Activated gamma-delta T cell treated with Interleukin-2 at 50 U/mL for 16 hours (primary cell): ENCODE results near the gene ARG2.

Experiments
- DNase-seq: peaks from one replicate; pipeline ENCODE4 v3.0.0-alpha.2; 2020

Gene ARG2

DNA sequence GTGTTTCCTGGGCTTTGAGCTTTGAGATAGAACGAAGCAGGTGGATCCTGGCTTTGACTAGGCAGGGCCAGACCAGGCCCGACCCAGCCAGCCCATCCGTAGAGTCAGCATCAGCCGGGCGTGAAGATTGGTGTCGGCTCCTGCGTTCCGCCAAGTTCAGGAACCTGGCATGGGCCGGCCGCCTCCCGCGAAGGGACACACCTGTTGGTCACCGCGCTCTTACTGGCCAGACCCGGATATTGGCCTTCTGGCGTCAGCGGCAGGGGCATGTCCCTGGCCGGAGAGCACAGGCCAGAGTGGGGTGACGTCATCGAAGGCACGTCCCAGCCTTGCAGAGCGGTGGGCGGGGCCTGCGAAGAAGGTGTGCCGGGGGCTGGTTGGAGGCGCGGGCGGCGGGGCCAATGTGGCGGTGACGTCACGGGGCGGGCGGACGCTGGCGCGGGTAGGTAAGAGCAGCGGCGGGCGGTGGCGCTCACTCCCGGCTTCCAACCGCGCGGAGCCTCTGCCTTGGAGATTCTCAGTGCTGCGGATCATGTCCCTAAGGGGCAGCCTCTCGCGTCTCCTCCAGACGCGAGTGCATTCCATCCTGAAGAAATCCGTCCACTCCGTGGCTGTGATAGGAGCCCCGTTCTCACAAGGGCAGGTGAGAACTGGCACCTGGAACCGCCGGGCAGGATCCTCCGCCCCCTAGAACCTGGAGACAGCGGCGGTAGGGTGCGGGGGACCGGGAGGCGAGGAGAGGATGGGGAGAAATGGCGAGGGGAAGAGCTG, at the start of gene ARG2:
Gene ARG2 (plus strand): TSS at position 475 of the 771 bp plus-strand sequence. CDS start 58 bp downstream, at position 533.
- peak; percentile 96 for DNase-seq

DNA sequence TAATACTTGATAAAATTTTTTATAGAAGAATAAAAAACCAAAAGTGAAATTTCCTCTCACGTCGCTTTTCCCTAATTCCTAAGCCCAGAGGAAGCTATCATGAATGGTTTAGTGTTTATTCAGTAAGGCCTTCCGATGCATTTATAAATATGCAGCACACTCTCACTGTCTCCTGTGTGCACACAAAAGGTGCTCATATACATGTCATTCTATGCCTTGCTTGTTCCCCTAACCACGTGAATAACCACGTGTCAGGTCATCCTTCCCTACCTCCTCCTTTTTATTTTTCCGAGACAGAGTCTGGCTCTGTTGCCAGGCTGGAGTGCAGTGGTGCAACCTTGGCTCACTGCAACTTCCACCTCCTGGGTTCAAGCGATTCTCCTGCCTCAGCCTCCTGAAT, 49.3 kb upstream of the ARG2 start:
- no peak for DNase-seq

DNA sequence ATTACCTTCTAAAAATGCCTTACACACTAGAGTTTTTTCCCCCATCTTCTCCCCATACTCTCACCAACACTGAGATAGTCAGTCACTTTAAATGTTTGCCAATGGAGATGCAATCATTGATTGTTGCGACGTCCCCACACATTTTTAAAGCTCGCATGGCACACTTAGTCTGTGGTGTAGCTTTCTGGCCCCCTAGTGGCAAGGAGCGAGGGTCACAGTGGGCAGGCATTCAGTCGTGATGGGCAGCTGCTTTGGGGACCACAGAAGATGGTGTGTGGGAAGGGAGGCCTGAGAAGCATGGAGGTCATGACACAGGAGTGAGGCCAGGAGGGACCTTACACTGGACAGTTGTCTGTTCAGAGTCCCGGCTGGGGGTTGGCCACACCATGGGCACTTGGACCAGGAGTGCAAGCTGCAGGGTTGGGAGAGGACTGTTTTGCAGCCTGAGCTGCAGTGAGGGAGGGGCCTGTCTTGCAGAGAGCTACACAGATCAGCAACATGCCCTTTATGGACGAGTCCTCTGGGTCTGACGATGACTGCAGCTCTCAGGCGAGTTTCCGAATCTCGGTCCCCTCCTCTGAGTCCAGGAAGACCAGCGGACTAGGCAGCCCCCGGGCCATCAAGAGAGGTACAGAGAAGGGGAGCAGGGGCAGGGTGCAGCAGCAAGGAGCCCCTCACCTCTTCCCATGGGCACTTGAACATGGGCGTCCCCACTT, 48.3 kb upstream of the ARG2 start:
- peak; percentile 70 for DNase-seq

DNA sequence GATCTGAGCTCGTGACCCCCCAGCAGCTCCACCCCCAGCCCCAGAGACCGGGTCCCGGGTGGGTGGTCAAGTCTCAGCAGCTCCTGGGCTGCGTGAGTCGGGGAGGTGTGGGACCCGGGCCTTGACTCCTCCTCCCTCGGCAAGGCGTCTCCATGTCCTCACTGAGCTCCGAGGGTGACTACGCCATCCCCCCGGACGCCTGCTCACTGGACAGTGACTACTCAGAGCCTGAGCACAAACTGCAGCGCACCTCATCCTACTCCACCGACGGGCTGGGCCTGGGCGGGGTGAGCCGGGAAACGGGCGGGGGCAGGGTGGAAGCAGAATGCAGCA, 47.8 kb upstream of the ARG2 start:
- DNase-seq: no peak

DNA sequence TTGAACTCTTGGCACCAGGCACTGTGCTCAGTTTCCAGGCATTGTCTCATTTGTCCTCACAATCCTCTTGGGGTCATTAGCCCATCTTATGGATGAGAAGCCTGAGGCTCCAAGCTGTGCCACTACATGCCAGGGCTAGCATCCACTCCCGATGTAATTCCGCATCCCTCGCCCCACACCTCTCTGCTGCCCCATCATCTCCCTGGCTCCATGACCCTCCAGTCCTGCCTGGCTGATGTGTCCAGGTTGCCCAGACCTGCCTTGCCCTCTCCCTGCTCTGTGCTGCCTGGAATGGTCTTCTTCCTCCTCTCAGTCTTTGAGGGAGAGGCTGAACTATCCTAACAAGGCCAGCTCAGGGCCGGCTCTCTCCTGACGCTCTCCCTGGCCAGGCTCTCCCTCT, 47.1 kb upstream of the ARG2 start:
- DNase-seq: no peak

DNA sequence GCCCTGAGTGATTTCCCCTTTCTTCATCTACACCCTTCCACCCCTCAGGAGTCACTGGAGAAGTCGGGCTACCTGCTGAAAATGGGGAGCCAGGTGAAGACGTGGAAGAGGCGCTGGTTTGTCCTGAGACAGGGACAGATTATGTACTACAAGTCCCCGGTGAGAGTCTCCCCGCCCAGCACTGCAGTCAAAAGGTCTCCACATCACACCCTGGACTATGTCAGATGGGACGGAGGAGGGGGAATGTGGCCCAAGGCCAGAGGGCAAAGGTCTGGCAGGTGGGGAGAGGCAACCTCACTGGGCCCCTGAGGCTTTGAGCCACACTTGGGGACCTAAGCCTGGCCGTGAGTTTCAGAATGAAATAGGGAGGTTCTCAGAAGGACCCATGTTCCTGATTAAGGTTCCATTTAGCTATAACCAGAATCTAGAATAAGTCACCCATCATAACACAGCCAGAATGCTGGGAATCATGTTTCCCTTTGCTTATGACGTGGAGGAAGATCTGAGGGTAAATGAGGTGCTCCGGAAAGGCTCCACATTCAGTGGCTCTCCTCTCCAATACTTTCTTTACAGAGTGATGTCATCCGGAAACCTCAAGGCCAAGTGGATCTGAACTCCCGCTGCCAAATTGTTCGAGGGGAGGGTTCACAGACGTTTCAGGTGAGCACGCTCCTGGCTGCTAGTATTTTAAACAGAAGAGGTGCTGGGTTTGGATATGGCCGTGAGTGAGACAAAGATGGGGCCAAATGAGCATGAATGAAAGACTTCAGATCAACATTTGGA, 46.3 kb upstream of the ARG2 start:
- DNase-seq: no peak

DNA sequence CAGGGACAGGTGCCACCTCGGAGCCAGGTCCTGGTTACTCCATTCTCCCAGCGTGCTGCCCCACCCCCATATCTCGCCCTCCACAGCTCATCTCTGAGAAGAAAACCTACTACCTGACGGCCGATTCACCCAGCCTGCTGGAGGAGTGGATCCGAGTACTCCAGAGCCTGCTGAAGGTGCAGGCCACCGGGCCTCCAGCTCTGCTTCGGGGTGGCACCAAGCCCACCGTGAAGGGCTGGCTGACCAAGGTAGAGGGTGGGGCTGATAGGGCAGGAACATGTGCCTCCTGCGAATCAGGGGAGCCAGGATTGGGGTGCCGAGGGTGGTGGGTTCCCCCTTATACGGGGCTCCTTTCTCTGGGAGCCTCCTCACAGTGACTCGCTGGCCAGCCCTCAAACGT, 45.6 kb upstream of the ARG2 start:
- DNase-seq: no peak

DNA sequence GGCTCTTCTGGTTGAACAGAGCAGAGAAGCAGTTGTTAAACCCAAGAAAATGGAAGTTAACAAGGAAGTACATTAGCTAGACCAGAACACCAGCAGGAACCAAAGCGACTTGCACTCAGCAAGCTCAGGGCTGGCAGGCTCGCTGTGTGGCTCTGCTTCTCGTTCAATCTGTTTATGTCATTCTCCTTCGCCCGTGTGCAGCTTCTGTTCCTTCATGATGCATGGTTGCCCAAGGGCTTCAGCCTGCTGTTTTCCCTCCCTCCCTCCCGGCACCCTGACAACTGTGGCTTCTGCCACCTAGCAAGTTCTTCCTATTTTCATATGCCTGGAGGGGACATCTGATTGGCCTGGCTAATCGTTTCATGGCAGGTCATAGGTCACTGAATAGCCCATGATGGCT, 44.9 kb upstream of the ARG2 start:
- no peak for DNase-seq

DNA sequence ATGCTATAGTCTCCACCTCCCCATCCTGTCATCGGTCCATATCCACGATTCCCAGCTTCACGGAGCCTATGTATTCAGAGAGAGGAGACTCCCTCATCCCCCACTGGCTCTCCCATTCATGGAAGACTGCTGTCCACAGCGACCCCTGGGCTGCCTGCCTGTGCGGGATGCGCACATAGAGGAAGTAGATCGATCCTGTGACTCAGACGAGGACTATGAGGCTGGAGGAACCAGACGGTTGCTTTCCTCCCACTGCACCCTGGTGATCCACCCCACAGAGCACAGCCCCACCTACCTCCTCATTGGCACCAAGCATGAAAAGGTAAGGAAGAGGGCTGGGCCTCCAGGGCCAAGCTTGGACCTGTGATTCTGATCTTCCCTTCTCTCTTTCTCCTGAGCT, 44.0 kb upstream of the ARG2 start:
- no peak for DNase-seq

DNA sequence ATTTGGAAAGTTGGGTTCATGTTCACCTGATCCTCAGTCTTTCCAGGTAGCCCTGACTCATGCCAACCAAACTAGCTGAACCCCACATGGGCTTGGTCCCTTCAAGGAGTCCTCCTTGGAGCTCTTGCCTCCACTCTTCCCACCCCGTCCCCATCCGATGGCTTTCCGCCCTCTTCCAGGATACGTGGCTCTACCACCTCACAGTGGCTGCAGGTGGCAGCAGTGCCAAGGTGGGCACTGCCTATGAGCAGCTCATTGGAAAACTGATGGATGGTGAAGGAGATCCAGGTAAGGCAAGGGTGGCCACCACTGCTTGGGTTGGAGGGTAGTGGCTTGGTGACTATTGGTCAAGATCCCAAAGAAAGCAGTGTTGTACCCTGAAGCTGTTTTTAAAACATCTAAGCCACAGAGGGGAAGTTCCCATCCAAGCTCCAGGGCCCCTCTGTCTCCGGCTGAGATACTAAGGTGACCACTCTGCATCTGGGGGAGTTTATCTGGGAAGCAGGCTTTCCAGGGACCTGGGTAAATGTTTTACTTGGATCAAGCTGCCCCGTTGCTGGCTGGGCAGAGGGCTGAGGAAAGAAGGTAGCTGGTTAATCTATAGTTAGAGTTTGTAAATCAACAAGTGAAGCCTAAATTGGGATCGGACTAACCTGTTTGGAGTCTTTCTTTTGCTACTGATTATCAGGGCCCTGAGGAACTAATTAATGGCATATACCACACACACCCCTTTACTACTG, 43.3 kb upstream of the ARG2 start:
- no peak for DNase-seq

DNA sequence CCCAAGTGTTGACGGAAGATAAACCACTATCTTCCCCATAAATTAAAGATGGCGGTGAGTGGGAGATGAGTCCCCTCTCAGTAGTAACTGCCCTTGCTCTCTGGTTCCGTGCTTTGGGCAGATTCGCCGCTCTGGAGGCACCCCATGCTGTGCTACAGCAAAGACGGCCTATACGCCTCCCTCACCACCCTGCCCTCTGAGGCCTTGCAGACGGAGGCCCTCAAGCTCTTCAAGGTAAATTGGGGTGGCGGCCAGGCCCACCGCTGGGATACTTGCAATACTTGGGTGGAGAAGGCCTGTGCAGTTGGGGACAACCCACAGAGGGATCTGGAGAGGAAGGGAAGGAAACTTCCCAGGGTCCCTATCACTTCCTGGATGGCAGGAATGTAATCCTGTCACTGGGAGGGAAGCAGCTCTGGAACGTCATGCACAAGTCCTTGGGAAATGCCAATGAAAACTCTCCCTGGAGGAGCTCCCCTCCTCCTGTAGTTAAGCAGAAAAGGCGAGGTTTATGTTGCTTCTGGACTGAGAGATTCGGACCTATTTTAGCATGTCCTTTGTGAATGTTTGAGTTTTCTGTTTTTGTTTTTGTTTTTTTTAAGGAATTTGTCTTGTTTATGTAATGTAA, 42.4 kb upstream of the ARG2 start:
- DNase-seq: no peak

DNA sequence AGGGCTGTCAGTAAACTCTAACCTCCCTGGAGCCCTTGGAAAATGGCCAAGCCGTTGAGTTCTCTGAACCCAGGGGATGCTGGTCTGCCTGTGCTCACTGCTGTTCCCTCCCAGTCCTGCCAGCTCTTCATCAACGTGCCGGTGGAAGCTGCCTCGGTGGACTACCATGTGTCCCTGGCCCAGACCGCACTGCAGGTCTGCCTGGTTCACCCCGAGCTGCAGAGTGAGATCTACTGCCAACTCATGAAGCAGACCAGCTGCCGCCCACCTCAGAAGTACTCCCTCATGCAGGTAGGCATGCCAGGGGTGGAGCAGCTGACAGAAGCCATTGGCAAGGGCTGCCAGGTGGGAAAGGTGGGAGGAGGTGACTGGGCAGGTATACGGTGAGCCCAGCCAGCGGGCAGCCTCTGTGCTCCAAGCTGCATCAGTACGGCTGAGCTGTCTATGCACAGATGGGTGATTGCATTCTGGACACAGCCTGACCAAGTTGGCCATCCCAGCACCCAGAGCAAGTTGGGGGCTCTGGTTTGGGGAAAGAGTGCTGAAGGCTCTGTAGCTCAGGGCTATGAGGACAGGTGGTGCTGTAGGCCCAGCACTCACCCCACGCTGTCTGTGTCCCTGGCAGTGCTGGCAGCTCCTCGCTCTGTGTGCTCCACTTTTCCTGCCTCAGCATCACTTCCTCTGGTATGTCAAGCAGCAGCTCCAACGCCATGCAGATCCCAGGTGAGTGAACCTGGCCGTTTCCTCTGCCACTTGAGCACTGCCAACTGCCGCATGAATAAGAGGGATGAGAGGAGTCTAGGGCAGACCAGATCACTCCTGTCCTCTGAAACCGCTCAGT, 41.6 kb upstream of the ARG2 start:
- no peak for DNase-seq

DNA sequence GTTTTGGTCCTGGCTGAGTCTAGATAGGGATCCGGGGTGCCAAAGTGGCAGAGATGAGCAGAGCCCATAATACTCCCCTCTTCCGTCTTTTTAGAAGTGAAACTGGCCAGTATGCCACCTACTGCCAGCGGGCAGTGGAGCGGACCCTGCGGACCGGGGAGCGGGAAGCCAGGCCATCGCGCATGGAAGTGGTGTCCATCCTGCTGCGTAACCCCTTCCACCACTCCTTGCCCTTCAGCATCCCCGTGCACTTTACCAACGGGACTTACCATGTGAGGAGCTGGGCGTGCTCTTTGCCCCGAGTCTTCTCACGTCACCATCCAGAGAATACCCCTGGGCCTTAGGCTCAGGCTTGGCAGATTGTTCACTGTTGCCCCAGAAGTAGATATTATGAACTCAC, 40.7 kb upstream of the ARG2 start:
- no peak for DNase-seq

DNA sequence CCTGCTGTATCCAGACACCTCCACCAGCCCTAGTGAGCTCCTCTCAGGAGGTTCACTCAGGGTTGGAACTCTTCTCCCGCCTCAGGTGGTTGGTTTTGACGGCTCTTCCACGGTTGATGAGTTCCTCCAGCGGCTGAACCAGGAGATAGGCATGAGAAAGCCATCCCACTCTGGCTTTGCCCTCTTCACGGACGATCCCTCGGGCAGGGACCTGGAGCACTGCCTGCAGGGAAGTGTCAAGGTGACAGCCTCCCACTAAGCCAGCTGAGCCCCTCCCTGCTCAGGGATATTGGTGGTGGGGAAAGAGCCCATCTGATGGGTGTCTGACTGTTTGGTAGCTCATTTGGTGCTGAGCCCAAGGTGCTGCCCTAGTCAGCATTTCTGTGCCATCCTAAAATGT, 40.1 kb upstream of the ARG2 start:
- DNase-seq: no peak

DNA sequence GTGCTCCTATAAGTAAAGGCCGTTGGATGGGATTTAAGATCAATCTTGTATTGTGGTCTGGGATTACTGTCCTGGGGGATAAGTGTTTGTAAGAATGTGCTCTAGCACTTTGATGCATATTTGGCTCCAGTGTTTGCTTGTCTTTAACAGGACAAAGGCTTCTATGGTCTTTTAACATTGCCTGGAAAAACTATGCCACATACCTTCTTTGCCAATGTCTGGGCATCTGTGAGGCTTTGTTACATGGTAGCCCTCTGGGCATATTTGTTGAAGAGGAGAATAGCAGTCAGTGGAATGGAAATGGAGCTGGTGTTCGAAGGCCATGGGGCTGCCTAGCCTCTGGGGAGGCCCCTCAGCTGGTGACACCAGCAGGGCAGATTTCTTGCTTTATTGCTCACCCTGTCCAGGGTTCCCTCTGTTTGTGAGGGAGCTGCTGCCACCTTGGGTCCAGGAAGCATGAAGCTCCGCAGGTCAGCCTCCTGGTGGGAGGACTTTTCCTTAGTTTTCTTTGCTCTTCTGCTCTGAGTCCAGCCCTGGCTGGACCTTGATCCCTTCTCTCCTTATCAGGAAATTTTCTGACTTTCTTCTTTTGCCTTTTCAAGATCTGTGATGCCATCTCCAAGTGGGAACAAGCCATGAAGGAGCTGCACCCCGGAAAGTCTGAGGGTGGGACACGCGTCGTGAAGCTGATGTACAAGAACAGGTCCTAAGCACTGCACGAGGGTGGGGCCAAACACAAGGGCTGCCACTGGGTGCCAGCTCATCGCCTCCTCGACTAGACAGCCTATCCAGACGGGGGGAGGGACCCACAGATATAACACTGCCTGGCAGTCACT, 39.2 kb upstream of the ARG2 start:
- no peak for DNase-seq

DNA sequence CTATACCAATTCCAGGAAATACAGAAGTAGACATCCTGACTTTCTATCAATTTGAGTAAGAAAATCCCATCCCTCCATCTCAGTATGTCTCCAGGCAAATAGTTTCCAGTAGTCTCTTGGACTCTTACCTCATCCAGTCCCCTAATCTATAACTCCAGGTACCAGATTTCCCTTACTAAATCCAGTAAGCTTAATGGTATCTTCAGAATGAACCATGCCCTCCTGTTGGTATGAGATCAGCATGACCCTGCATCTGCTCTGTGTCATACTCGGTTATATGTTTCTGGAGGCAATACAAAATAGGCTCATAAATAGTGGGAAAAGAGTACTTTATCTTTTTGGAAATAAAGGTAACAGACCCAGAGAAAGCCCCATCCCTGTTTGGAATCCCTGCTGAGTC, 38.1 kb upstream of the ARG2 start:
- DNase-seq: no peak

DNA sequence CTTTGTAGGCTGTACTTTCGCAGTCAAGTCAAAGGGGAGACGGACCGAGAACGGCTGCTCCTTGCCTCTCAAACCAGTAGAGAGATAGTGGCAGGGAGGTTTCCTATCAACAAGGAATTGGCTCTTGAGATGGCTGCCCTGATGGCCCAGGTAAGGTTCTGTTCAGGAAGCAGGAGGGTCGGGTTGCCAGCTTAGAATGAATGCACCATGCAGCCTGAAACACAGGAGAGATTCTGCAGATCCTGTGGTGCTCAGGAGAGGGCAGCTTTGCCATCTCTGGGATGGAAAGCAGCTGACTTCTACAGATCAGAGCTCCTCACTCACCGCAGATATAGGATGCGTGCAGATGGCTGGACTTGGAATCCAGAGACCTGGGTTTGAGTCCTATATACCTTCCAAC, 37.7 kb upstream of the ARG2 start:
- no peak for DNase-seq

DNA sequence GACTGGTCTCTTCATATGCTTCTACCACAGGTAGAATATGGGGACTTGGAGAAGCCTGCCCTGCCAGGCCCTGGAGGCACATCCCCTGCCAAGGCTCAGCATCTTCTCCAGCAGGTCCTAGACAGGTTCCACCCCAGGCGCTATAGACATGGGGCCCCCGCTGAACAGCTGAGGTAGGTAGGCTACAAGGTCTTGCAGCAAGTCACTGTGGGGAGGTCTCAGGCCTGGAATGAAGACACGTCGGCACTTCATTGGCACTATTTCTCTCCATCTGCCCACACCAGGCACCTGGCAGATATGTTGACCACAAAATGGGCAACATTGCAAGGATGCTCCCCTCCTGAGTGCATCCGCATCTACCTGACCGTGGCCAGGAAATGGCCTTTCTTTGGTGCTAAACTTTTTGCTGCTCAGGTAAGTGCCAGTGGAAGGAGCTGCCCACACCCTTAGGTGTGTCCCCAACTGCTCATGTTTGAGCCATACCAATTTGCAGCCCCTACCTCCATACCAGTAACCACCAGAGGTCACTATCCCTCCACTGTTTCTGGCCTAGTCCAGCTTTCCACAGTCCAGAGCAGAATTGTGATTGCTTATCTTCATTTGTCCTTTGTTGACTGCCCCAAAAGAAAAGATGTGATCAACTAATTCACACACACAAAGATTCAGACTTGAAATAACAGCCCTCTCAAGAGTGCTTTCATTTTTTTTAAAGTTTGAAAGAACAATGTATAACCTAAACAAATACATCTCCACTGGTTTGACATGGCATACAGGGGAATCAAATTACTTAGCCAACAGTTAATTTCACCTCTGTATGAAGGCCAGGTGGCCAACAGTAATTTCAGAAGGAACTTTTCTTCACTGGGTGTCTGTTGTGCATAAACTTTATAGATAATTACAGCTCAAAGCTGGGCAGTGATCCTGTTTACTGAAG, 35.7 kb upstream of the ARG2 start:
- DNase-seq: peak; percentile 16

DNA sequence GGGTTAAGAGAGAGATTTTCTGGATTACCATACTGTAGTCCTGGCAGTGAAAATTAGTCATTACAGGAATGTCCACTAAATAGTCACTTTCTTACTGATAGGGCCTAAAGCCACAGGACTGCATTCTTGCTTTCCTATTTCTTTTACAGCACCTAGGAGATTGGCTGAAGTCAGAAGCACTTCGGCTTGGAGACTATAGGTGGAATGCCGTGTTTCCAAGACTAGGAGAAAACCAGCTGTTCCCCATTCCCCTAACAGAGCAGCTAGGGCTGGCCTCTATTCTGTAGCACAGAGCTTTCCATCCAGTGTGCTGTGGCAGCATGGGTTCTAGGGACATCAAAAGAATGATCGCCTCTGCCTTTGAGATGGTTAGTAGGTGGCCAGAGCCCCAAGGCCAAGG, 34.7 kb upstream of the ARG2 start:
- DNase-seq: no peak

DNA sequence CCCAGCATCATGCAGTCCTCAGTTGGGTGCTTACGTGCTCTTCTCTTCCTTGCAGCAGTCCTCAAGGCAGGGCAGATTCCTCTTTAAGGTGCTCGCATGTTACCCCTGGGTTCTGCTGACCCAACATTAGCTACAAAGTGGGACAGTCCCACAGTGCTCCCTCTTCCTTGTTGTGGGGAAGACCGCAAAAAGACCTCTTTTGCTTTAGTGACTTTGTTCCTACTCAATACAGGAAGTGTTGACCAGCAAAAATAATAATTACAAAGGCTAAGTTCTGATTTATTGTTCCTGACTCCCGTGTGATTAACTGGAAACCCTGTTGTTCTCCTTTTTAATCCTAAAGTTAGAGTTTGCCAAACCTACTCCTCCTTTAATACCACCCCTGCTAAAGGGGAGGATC, 33.4 kb upstream of the ARG2 start:
- DNase-seq: no peak
